Stimulated activated effector memory CD8-positive, alpha-beta T cell treated with anti-CD3 and anti-CD28 coated beads, Interleukin-12 subunit alpha, Interleukin-12 subunit beta, amount 100 ng/mL, for 72 hours (primary cell): Measurements from ENCODE around the gene C19orf25.

Experiments used
- ATAC-seq: fragments of 150-1000 bp; cut with Tn5 transposase; 2 replicates; pipeline ENCODE4 v1.10.0; 2021
- DNase-seq, 2 donors: peaks; one replicate each; pipeline ENCODE4 v3.0.0; 2021 to 2022; ENCODE audit warnings: low spot score in 2 of 2
- H3K27ac Mint-ChIP-seq: one replicate; pipeline ENCODE4 v1.8.0; 2022; ENCODE audit warnings: mild to moderate bottlenecking, mixed read lengths
- H3K36me3 Mint-ChIP-seq: one replicate; pipeline ENCODE4 v1.8.0; 2022; ENCODE audit warnings: mild to moderate bottlenecking, mixed read lengths
- H3K4me1 Mint-ChIP-seq: one replicate; pipeline ENCODE4 v1.8.0; 2022; ENCODE audit warnings: mixed read lengths
- H3K4me3 Mint-ChIP-seq: one replicate; pipeline ENCODE4 v1.8.0; 2022; ENCODE audit warnings: mild to moderate bottlenecking, mixed read lengths
- H3K9me3 Mint-ChIP-seq: one replicate; pipeline ENCODE4 v1.8.0; 2022; ENCODE audit warnings: mixed read lengths

C19orf25 gene

GRCh38 chr19:1455002-1455335 lies 24.0 kb downstream of the C19orf25 start:
- no peaks in the 10 kb centered on the region for H3K9me3 Mint-ChIP-seq
- H3K27ac Mint-ChIP-seq: no peak overlapping the region
- peaks cover 20% of the 10 kb centered on the region for H3K4me1 Mint-ChIP-seq
- DNase-seq (no peak), ATAC-seq (no peak)
- H3K36me3 Mint-ChIP-seq: peaks cover 4% of the 10 kb centered on the region
- no peak overlapping the region for H3K4me3 Mint-ChIP-seq

- no peak overlapping the region for H3K4me3 Mint-ChIP-seq
- no peak for ATAC-seq
- no peak overlapping the region for H3K27ac Mint-ChIP-seq
Observed at GRCh38 chr19:1453525-1454364, 25.3 kb downstream of the C19orf25 start.

GRCh38 chr19:1452802-1453524 lies 26.1 kb downstream of the C19orf25 start:
- no peak for DNase-seq
- no peak for ATAC-seq
- Mint-ChIP-seq H3K27ac (no peak overlapping the region), H3K4me3 (no peak overlapping the region), H3K4me1 (peaks cover 28% of the 10 kb centered on the region), H3K9me3 (no peaks in the 10 kb centered on the region), H3K36me3 (peaks cover 4% of the 10 kb centered on the region)

More at GRCh38 chr19:1453525-1454364, 25.3 kb downstream of the C19orf25 start:
- Mint-ChIP-seq H3K36me3 (peaks cover 4% of the 10 kb centered on the region), H3K4me1 (peaks cover 28% of the 10 kb centered on the region), H3K9me3 (no peaks in the 10 kb centered on the region)
- DNase-seq: no peak

GRCh38 chr19:1451916-1452801 lies 26.9 kb downstream of the C19orf25 start:
- no peak overlapping the region for H3K27ac Mint-ChIP-seq
- no peak overlapping the region for H3K4me3 Mint-ChIP-seq
- H3K9me3 Mint-ChIP-seq: no peaks in the 10 kb centered on the region
- ATAC-seq: no peak
- no peak for DNase-seq
- H3K4me1 Mint-ChIP-seq: peaks cover 28% of the 10 kb centered on the region
- peaks cover 4% of the 10 kb centered on the region for H3K36me3 Mint-ChIP-seq

- DNase-seq (no peak), ATAC-seq (no peak)
- Mint-ChIP-seq H3K4me1 (peaks cover 28% of the 10 kb centered on the region), H3K27ac (no peak overlapping the region), H3K9me3 (no peaks in the 10 kb centered on the region), H3K4me3 (peak overlapping the region; percentile 10), H3K36me3 (peaks cover 4% of the 10 kb centered on the region)
Observed at GRCh38 chr19:1450735-1451731, 28.0 kb downstream of the C19orf25 start.

- peak; percentile 19 for ATAC-seq
- peaks cover 24% of the 10 kb centered on the region for H3K4me1 Mint-ChIP-seq
- peaks cover 5% of the 10 kb centered on the region for H3K36me3 Mint-ChIP-seq
- peak in 1 of 2 donors; percentile 79 for DNase-seq
- no peak within 1 kb of the TSS for H3K27ac Mint-ChIP-seq
- no peaks in the 10 kb centered on the region for H3K9me3 Mint-ChIP-seq
- peak within 1 kb of the TSS; percentile 41 for H3K4me3 Mint-ChIP-seq
Observed at GRCh38 chr19:1449467-1450442, 29.3 kb downstream of the C19orf25 start, which contains the start of gene APC2. Gene APC2, plus strand, starts transcription at chr19:1450121. Its CDS starts 2,881 bp downstream, at chr19:1453002.

GRCh38 chr19:1447944-1448343 lies 31.1 kb downstream of the C19orf25 start:
- no peak overlapping the region for H3K27ac Mint-ChIP-seq
- peaks cover 27% of the 10 kb centered on the region for H3K4me1 Mint-ChIP-seq
- no peak for ATAC-seq
- peaks cover 17% of the 10 kb centered on the region for H3K36me3 Mint-ChIP-seq
- no peak overlapping the region for H3K4me3 Mint-ChIP-seq
- H3K9me3 Mint-ChIP-seq: no peaks in the 10 kb centered on the region
- DNase-seq: no peak

GRCh38 chr19:1447504-1447903 lies 31.5 kb downstream of the C19orf25 start:
- Mint-ChIP-seq H3K4me3 (peak overlapping the region; percentile 10), H3K36me3 (peaks cover 21% of the 10 kb centered on the region), H3K27ac (no peak overlapping the region), H3K4me1 (peaks cover 27% of the 10 kb centered on the region), H3K9me3 (no peaks in the 10 kb centered on the region)
- DNase-seq (no peak), ATAC-seq (no peak)

GRCh38 chr19:1446713-1447481 lies 32.1 kb downstream of the C19orf25 start:
- no peak overlapping the region for H3K27ac Mint-ChIP-seq
- DNase-seq (no peak), ATAC-seq (no peak)
- H3K4me3 Mint-ChIP-seq: peak overlapping the region; percentile 10
- H3K9me3 Mint-ChIP-seq: no peaks in the 10 kb centered on the region
- peaks cover 27% of the 10 kb centered on the region for H3K36me3 Mint-ChIP-seq
- H3K4me1 Mint-ChIP-seq: peaks cover 27% of the 10 kb centered on the region

GRCh38 chr19:1445932-1446712 lies 32.9 kb downstream of the C19orf25 start:
- H3K4me3 Mint-ChIP-seq: peak overlapping the region; percentile 73
- H3K9me3 Mint-ChIP-seq: no peaks in the 10 kb centered on the region
- ATAC-seq (no peak), DNase-seq (no peak)
- H3K4me1 Mint-ChIP-seq: peaks cover 32% of the 10 kb centered on the region
- peaks cover 35% of the 10 kb centered on the region for H3K36me3 Mint-ChIP-seq
- H3K27ac Mint-ChIP-seq: no peak overlapping the region

GRCh38 chr19:1445185-1445931 lies 33.7 kb downstream of the C19orf25 start:
- Mint-ChIP-seq H3K27ac (peak overlapping the region; percentile 32), H3K4me3 (peak overlapping the region; percentile 73), H3K4me1 (peaks cover 32% of the 10 kb centered on the region), H3K9me3 (no peaks in the 10 kb centered on the region), H3K36me3 (peaks cover 43% of the 10 kb centered on the region)
- ATAC-seq: peak; percentile 86
- peak; percentile 92 to 94 for DNase-seq
